Smooth muscle cell (in vitro differentiated cells): ENCODE measurements around the gene MGAT3. TPM values are rescaled to one million over a fixed set of nuclear protein-coding genes. Genes with fewer than 3 reads are reported as not detected.

Experiments used
- DNase-seq: peaks from one replicate; lab custom pipeline; 2025; ENCODE audit not compliant: unreplicated experiment; lab: John Stamatoyannopoulos, UW
- H2AFZ ChIP-seq: fragments of 200-600 bp; sonication (generic); 2 replicates; pipeline ENCODE4 v1.6.0; 2016; ENCODE audit warnings: antibody characterized with exemption, low read depth, mild to moderate bottlenecking
- H3F3A ChIP-seq: fragments of 200-600 bp; sonication (generic); 2 replicates; pipeline ENCODE4 v1.6.0; 2017; ENCODE audit warnings: antibody characterized with exemption, low read depth
- H3K27ac ChIP-seq: fragments of 200-600 bp; sonication (generic); 2 replicates; pipeline ENCODE4 v1.5.1; 2016; ENCODE audit warnings: low read depth, mild to moderate bottlenecking
- H3K27me3 ChIP-seq: fragments of 200-600 bp; sonication (generic); 2 replicates; pipeline ENCODE4 v1.6.1; 2016; ENCODE audit warnings: low read depth, mild to moderate bottlenecking
- H3K36me3 ChIP-seq: fragments of 200-600 bp; sonication (generic); 2 replicates; pipeline ENCODE4 v1.5.1; 2016; ENCODE audit warnings: low read depth
- H3K4me1 ChIP-seq: fragments of 200-600 bp; sonication (generic); 2 replicates; pipeline ENCODE4 v1.5.1; 2016; ENCODE audit warnings: low read depth
- H3K4me2 ChIP-seq: fragments of 200-600 bp; sonication (generic); 2 replicates; pipeline ENCODE4 v1.6.0; 2016; ENCODE audit warnings: mild to moderate bottlenecking
- H3K4me3 ChIP-seq: fragments of 200-600 bp; sonication (generic); 2 replicates; pipeline ENCODE4 v1.5.1; 2016; ENCODE audit warnings: mild to moderate bottlenecking
- H3K79me2 ChIP-seq: fragments of 200-600 bp; sonication (generic); 2 replicates; pipeline ENCODE4 v1.6.0; 2016; ENCODE audit warnings: low read depth, mild to moderate bottlenecking
- H3K9ac ChIP-seq: fragments of 200-600 bp; sonication (generic); 2 replicates; pipeline ENCODE4 v1.6.0; 2016; ENCODE audit warnings: low read depth
- H3K9me3 ChIP-seq: fragments of 200-600 bp; sonication (generic); replicated peaks from 2 replicates; pipeline ENCODE4 v1.5.1; 2016; ENCODE audit warnings: low read depth
- H4K20me1 ChIP-seq: fragments of 200-600 bp; sonication (generic); 2 replicates; pipeline ENCODE4 v1.6.0; 2016; ENCODE audit warnings: low read depth
- CTCF ChIP-seq: fragments of 200-600 bp; sonication (generic); IDR thresholded peaks from 2 replicates; pipeline ENCODE4 v1.5.1; 2017; ENCODE audit warnings: borderline replicate concordance, mild to moderate bottlenecking, antibody characterized with exemption; ENCODE audit not compliant: insufficient read depth, poor library complexity, severe bottlenecking
- WGBS: methylation state at CpG from one replicate; pipeline ENCODE4 v1.1.7; 2016; ENCODE audit warnings: low lambda C conversion rate; 5-methylcytosine and 5-hydroxymethylcytosine counted together
- polyA plus RNA-seq: library from polyadenylated mRNA; unstranded; fragments of >200 nt; fragmentation: Nextera tagmentation; extraction: Ambion mirVana; gene quantifications from 2 replicates; pipeline ENCODE4 v1.2.1, GENCODE V29; 2016
- total RNA-seq: library from RNA; depleted of rRNA; stranded (reverse); fragments of >200 nt; gene quantifications from 2 replicates; pipeline ENCODE4 v1.2.3, GENCODE V29; 2014

MGAT3 gene
- total and polyA plus RNA-seq, 2 experiments from 2014 or later = 3.9 to 7.8 TPM

GRCh38 chr22:39427751-39428596, 28.8 kb upstream of the MGAT3 start:
- Histone ChIP-seq H3K9ac (no peak overlapping the region), H3K4me1 (peaks cover 11% of the 10 kb centered on the region), H4K20me1 (no peaks in the 10 kb centered on the region), H3K27me3 (no peaks in the 10 kb centered on the region), H3K36me3 (peaks cover 3% of the 10 kb centered on the region), H3K4me2 (no peak overlapping the region), H2AFZ (no peak overlapping the region), H3K27ac (no peak overlapping the region), H3K4me3 (no peak overlapping the region), H3K79me2 (no peaks in the 10 kb centered on the region), H3K9me3 (no peaks in the 10 kb centered on the region), H3F3A (no peaks in the 10 kb centered on the region)
- TF ChIP-seq CTCF = no peak
- 73% methylated on average over 12 of the region's 13 CpGs for WGBS
- DNase-seq = no peak

- H3K9ac ChIP-seq = no peak overlapping the region
- H3K4me2 ChIP-seq = no peak overlapping the region
- no peaks in the 10 kb centered on the region for H4K20me1 ChIP-seq
- peaks cover 11% of the 10 kb centered on the region for H3K4me1 ChIP-seq
- 55% methylated on average over 8 of the region's 10 CpGs for WGBS
- H3K27ac ChIP-seq = no peak overlapping the region
- H3K9me3 ChIP-seq = no peaks in the 10 kb centered on the region
- no peak for DNase-seq
- TF ChIP-seq CTCF = no peak
- no peaks in the 10 kb centered on the region for H3F3A ChIP-seq
- H2AFZ ChIP-seq = no peak overlapping the region
- H3K36me3 ChIP-seq = peaks cover 3% of the 10 kb centered on the region
- H3K79me2 ChIP-seq = no peaks in the 10 kb centered on the region
- no peaks in the 10 kb centered on the region for H3K27me3 ChIP-seq
- H3K4me3 ChIP-seq = no peak overlapping the region
Measured at GRCh38 chr22:39428597-39429071, 28.2 kb upstream of the MGAT3 start.

- no peak overlapping the region for H3K9ac ChIP-seq
- H3F3A ChIP-seq = no peaks in the 10 kb centered on the region
- H3K4me3 ChIP-seq = no peak overlapping the region
- peaks cover 3% of the 10 kb centered on the region for H3K36me3 ChIP-seq
- 89% methylated on average over 13 of the region's 13 CpGs for WGBS
- no peaks in the 10 kb centered on the region for H4K20me1 ChIP-seq
- no peaks in the 10 kb centered on the region for H3K79me2 ChIP-seq
- no peak for TF ChIP-seq CTCF
- no peak overlapping the region for H3K27ac ChIP-seq
- no peaks in the 10 kb centered on the region for H3K9me3 ChIP-seq
- peaks cover 11% of the 10 kb centered on the region for H3K4me1 ChIP-seq
- no peak overlapping the region for H3K4me2 ChIP-seq
- no peaks in the 10 kb centered on the region for H3K27me3 ChIP-seq
- H2AFZ ChIP-seq = no peak overlapping the region
- DNase-seq = no peak
Measured at GRCh38 chr22:39429186-39429585, 27.6 kb upstream of the MGAT3 start.
